NCI-H1436 (cell line): ENCODE measurements around the gene EN2.

Experiments
- DNase-seq: peaks from one replicate; lab custom pipeline; 2025; lab: John Stamatoyannopoulos, UW

The EN2 gene

DNA sequence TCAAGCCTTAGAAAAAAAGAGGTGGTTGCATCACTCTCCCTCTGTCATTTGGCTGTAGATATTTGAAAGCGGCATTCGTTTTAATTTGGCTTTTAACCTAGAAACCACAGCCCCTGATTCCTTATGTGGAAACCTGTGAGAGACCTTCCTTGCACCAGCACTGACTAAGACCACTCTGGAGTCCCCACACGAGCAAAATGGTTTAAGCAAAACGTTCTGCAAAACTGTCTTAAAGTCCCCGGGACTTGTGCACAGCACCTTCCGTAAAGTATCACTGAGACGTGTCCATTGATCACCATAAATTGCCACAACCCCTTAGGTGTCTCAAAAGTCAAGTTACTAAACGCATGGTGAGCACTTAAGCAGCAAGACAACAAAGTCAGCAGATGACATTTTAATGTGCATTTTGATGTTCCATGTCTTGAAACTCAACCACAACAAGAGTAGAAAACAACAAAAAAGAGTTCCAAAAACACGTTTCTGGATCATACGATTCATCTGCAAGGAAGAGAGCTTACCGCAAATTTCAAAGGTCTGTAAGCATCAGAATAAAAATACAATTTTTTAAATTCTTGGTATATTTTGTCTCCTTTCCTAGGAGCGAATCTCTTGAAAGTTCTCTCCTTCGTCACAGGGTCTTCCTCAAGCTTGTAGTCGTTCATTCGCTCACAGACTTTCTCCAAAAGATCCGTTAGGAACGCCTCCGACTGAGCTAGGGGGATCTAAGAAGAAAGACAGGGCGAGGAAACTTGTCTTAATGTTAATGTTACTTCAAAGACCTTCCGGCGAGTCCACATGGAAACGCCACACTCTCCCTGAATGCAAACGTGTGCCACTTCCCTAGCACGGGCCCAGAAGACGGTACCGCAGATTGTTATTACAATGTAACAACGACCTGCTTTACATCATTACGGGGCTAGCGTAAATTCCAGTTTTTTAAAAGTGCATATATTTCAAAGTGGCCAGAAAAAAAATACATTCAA is 50.7 kb downstream of the EN2 start:
- DNase-seq = no peak

DNA sequence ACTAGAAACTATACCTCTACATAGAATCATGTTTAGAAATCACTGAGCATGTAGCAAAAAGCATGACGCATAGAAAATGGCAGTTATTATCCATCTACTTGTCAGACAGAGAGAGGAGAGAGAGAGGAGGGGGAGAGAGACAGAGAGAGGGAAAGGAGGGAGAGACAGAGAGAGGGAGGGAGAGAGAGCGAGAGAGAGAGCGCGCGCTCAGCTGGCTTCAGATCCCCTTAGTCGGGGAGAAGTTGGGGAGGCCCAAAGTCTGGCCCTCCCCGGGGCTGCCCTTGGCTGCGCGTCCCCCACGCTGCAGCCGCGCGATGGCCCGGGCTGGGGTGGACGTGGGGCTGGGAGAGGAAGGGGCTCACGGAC is 51.4 kb downstream of the EN2 start:
- DNase-seq = no peak

DNA sequence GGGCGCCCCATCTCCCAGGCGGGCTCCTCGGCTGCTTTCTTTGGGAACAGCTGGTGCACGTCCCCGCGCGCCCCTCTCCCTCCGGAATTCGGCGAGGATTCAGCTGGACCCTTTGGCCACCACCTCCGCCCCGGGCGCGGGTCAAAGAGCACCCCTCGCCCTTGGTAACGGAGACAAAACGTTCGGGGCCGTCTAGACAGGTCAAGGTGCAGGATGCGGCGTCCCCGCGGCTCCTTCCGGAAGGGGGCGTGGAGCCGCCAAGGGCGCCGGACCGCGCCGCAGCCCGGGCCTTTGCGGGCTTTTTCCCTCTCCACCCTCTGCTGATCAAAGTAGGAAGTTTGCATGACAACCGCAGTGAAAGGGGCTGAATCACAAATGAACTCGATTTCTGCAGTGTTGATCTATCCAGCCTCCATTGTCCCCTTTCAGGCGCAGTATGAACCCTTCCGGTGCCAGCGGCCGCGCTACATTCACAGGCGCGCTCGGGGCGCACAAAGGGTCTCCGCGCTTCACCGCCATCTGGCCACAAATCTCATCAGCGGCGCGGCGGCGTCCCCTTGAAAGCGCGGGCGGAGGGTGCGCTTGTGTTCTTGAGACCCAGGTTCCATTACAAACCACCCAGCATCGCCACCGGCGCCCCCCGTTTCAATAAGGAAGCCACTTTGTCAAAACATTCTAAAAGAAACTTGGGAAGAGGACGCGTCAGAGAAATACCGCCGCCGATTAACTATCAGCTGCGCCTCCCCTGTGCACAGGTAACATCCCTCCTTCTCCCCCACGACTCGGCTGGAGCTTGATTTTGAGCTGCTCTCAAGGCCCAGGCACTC is 52.0 kb downstream of the EN2 start:
- DNase-seq = no peak

DNA sequence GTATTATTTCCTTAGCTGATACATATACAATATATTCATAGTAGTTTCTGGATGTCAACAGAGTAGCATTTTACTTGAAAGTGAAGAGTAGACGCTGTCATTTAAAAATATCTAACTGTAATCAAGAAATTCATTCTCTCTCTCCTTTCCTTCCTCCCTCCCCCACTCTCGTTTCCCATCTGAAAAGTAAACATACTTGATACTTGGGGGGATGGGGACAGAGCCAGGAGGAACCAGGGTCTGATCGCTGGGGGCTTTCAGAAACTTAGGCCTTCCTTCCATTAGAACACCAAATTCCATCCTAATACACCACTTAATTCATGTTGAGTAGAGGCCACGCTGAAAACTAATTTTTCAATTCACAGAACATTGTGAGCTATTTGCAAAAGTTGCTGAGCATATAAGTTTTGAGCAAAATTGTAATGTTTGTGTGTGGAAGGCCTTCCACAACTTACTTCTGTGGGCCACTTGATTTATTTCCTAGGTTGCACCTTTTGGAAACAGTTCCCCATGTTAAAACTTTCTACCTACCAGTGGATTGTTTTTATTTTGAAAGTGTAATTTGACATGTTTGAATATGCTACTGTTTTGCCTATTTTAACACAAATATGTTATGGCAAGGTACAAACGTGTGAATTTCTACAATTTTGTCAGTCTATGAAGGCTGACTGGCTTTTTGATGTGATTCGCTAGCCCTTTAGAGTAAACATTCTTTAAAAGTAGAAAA is 53.2 kb downstream of the EN2 start:
- DNase-seq = no peak

DNA sequence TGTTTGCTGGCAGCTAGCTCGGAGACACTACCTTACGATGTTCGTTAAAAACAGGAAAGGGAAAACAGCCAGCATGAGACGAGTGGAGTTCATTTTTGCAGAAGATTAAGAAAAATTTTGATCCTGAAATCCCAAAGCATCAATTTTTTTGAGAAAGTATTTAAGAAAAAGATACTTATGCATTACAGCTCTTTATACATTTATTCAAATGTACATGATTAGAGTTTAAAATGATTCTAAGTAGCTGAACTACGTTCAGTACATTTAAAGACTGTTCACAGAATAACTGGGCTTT is 53.7 kb downstream of the EN2 start:
- DNase-seq = no peak

DNA sequence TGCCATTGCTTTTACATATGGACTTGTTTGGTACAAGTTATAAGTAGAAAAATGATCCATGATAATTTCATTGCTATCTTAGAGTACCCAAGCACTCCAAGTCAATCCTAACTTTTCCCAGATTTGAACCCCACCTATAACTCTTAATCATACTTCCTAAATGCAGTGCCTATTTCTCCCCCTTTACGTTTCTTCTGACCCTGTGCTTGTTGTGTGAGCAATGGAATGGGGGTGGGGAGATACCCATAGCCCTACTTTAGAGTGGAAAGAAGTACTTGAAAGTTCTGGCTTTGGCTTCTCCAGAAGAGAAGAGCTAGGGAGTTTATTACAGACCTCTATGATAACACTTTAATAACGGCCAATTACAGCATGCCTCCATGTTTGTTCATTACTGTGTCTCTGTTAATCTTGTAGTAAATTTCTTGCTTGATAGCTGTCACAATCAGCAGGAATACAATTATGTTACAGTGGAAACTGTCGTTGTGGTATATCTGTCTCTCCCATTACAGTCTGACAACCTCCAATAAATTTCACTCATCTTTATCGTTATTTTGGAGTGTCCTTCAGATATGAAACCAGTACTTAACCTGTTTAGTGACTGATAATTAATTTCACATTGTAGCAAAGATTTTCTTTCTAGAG is 54.4 kb downstream of the EN2 start:
- no peak for DNase-seq

DNA sequence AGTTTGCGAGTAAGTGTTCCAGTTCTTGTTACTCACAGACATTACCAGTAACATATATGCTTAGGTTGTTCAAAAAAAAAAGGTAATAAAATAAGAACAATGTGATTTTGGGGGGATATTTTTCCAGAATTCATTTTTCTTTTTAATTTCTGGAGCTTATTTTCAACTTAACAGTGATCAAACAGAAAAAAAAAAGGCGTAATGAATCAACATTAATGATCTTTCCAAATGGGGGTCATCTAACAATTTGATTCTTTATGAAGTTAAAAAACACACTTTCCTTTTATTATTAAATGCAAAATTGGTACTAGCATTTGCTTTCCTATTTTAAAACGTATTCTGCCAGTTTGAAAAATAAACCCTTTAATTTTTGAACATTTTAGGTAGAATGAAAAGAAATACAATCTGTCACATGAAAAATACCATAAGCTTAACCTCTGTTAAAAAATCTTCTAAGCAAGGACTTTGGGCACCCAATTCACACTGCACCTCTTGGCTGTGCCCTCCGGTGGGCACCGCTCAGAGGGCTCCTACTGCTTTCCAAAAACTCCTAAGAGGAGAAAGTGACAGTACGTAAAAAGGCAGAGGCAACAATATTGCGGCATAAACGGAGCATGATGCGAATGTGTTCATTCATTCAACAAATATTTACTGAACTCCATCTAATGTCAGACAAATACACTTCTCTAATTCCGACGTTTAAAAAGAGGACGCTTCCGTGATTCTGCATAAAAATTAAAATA is 55.8 kb downstream of the EN2 start:
- no peak for DNase-seq

DNA sequence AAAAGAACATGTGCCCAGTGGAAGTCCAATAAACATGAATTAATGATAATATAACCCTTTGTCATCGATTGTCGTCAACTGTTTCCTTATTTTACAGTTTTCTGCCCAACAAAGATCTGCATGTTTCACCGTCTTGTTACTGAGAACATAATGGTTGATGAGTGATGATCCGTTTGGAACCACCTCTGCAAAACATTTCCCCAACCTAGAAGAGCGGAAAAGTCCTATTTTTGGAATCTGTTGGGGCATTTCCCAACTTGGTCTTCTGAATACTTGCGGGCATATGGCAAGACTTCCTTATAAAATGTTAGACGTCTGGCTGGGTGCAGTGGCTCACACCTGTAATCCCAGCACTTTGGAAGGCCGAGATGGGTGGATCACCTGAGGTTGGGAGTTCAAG is 56.4 kb downstream of the EN2 start:
- no peak for DNase-seq
